ENCODE measurements around the gene EIF3D.

EIF3D gene, protein sequence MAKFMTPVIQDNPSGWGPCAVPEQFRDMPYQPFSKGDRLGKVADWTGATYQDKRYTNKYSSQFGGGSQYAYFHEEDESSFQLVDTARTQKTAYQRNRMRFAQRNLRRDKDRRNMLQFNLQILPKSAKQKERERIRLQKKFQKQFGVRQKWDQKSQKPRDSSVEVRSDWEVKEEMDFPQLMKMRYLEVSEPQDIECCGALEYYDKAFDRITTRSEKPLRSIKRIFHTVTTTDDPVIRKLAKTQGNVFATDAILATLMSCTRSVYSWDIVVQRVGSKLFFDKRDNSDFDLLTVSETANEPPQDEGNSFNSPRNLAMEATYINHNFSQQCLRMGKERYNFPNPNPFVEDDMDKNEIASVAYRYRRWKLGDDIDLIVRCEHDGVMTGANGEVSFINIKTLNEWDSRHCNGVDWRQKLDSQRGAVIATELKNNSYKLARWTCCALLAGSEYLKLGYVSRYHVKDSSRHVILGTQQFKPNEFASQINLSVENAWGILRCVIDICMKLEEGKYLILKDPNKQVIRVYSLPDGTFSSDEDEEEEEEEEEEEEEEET

DNA sequence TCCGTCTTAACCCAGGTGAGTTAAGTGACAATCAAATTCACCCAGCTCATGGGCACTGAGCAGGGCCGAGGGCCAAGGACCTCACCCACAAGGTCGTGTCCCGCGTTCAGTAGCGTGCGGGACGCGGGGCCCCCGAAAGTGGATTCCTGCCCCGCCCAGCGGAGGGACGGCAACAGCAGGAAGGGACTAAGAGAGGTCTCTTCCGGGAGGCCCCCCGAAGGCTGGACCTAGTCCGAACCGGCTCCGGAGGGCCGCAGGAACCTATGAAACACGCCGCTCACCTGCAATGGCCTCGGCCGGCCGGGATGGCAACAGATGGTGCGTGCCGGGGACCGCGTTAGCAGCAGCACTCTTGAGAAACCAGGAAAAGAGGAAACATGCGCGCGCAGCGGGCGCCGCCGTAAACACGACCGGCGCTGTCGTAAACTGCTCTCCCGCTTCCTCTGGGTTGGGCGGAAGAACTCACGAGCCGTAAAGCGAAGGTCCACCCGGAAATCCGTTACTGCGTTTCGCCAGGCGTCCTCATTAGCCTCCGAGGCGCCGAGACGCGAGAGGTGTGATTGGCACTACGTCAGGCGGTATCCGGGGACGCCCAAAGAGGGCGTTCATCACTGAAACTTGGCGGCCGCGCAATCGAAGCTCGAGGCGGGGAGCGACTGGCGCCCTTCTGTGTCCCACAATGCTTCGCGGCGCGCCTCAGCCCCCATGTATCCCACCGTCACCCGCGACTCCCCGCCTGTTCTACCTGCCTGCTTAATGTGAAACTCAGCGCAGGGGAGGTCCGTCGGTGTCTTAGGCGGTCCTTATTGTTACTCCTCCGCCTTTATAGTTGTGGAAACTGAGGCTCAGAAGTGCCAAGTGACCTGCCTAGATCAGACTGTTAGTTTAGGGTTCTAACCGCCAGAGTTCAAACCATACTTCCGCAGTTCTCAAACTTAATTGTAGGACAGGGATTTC lies at the start of gene EIF3D:
TSS of gene EIF3D (minus strand) at position 372 of the 957 bp plus-strand sequence. CDS start 3,045 bp downstream, outside the sequence.
- DNase-seq (ENCODE audit: low read depth), result peak; percentile 100

DNA sequence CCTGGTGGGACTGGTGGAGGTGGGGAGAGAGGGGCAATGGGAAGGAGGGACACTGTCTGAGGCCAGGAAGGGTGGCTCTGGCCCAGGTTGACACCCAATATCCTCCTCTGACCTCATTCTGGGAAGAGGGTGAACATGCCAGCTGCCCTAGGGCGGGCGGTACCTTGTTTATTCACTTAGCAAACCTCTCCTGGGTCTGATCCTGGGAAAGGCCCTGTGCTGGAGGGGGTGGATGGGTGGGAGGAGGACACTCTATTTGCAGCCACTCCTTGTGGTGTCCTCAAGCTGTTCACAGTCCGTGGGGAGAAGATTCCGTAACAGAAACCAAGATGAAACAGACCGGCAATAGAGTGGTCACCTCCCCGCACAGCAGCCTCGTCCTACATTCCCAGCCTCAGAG lies 49.7 kb upstream of the EIF3D start:
- DNase-seq (ENCODE audit: low read depth), result no peak

DNA sequence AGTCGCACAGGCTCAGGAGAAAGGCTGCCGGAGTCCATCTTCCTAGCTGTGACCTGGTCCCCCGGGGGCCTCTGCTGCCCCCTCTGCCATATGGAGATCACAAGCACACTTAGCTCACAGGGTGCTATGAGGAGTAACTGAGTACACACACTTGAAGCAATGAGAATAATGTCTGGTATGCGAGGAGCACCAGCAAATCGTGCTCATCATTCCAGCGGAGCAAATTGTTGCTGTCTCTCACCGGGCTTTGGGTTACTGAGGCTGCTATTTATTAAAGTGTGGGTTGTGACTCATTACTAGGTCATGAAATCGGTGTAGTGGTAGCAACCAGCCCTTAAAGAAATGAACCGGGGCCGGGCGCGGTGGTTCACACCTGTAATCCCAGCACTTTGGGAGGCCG lies 48.1 kb upstream of the EIF3D start:
- peak; percentile 57 for DNase-seq (ENCODE audit: low read depth)

DNA sequence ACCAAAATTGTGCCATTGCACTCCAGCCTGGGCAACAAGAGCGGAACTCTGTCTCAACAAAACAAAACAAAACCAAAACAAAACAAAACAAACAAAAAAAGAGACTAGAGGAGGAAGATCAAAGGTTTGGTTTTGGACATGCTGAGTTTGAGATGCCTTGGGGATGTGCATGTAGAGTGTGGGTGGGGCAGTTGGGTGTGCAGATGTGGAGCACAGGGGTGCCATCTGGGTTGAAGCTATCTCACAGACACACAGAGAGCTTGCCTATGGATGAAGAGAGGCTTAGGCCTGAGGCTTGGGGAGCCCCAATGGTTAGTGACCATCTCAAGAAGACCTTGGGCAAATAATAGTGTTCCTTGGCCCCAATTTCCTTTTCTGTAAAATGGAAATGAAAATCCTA lies 45.8 kb upstream of the EIF3D start:
- DNase-seq (ENCODE audit: low read depth), result no peak

DNA sequence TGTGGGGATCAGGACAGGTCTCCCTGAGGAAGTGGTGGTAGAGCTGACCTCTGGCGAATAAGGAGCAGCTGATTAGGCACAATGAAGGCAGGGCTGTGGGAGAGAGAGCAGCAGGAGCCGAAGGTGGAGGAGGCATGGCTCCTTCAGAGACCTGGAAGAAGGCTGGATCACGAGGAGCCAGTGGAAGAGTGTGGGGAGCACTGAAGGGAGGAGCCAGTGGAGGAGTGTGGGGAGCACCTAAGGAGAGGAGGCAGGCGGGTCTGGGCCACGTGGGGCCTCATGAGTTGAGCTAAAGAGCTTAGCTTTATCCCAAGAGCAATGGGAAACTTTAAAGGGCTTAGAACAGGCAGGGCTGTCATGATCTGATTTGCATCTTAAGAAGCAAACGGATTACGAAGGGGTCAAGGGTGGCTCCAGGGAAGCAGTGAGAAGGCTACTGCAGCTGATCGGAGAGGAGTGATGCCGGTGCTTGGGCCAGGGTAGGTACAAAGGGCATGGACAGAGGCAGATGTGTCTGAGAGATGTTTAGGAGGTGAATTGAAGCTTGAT lies 44.9 kb upstream of the EIF3D start:
- no peak for DNase-seq (ENCODE audit: low read depth)

DNA sequence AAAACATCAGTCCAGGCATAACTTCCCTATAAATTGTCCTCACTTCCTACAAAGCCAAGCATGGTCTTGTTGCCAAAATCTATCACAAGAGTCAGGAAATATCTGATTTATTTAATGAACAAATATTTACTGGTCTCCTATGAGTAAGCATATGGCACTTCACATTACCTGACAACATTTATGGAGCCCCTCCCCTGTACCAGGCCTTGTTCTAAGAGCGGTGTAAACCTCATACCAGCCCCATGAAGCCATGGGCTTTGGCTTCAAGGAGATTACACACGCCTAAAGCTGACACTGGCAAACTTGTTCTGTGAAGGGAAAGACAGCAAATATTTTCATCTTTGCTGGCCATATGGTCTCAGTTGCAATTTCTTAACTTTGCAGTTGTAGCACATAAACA lies 43.0 kb upstream of the EIF3D start:
- DNase-seq (ENCODE audit: low read depth), result no peak

DNA sequence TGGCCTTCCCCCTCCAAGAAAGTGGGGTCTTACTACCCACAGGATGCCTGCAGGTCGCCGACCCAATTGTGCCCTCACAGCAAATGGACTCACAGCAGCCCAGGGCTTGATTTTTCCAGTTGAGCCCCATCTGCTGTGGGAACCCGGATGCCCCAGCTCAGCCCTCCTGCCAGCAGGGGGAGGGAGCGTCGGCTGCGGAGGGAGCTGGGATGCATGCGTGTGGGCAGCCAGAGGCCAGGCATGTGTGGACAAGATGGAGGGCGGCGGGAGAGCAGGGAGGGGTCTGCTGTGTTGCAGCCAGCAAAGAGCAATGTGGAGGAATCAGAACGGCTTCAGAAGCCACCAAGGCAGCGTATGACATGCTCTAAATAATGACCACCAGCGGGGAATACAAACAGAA lies 41.0 kb upstream of the EIF3D start:
- DNase-seq (ENCODE audit: low read depth), result peak; percentile 9

DNA sequence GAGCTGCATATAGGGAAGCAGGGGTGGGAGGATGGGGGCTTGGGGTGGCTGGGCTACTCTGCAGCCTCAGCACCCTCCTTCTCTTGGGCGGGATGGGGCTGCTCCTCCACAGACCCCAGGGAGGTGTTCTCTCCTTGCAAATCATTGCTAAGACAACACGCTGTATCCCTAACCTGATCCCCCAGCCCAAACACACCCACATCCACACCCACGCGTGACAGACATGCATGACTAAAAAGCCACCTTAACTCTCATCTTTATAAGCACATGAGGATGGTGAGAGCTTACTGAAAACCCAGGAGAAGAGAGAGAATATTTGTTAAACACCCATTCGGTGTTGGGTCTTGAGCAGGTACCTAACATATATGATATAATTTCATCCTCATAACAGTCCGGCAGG lies 39.9 kb upstream of the EIF3D start:
- no peak for DNase-seq (ENCODE audit: low read depth)

DNA sequence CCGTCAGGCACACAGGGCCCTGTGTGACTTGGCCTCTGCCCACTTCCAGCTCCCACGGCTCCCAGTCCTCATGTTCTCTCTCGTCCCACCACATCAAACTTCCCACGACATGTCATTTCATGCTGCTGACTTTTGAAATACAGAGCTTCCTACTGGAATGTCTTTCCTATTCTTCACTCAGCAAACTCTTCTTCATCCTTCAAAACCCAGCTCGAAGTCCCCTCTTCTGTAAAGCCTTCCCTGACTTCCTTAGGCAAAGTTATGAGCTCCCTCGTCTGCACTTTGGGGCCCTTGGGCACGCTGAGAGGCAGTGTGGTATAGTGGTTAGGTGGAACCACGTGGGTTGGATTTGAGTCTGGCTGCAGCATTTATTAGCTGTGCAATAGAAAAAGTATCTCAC lies 37.8 kb upstream of the EIF3D start:
- no peak for DNase-seq (ENCODE audit: low read depth)

DNA sequence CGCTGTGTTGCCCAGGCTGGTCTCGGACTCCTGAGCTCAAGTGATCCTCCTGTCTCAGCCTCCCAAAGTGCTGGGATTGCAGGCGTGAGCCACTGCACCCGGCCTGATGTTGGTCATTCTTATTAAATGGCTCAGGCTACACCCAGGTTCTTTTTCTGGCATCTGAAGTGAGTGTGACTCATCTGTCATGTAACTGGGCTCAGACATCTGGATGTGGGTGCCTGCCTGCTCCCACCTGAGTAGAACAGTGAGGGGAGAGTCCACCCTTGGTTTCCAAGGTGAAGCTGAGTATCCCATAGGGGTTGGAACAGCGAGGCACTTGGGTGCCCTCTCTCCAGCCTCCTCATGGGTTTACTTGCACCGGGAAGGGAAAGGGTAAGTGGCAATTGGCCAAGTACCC lies 36.7 kb upstream of the EIF3D start:
- no peak for DNase-seq (ENCODE audit: low read depth)

DNA sequence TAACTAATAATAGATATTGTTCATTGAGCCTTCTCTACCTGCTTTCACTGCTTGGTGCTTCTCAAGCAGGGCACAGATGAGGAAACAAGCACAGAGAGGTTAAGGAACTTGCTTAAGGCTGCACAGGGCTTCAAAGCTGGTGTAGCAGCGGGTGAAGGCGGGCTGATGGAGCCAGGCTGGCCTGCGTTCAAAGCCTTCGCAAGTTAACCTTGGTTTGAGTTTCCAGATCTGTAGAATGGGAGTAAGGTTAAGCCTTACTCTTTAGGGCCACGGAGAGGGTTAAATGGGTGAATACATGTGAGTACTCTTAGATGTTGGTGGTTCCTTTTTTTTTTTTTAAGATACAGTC lies 36.2 kb upstream of the EIF3D start:
- DNase-seq (ENCODE audit: low read depth), result no peak

DNA sequence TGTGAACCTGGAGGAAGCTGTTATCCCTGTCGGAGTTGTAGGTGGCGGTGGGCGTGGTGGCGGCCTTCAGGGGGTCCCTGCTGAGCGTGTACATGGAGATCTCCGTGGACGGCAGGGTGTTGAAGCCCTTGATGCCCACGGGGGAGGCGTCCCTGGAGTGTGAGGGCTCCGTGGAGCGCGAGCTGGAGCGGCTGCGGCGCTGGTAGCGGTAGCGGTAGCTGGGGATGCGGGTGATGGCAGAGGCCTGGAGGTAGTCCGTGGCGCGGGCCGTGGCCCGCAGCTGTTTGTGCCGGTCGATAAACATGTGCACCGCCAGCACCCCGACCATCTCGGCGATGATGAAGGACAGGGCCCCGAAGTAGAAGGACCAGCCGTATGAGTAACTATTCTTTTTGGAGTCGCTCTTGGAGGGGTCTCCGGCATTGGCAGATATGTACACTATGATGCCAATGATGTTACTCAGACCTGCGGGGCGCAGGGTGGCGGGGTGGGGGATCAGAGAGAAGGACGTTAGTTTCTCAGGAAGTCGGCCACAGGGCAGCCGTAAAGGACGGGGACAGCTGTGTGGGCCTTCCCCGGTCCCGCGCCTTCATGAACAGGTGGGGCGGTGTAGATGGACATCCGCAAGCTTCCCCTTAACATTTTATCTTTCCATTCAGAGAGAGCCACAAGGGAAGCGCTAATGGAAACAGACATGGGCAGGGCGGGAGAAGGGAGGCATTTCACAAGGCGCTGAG lies 35.6 kb upstream of the EIF3D start:
- DNase-seq (ENCODE audit: low read depth), result no peak

DNA sequence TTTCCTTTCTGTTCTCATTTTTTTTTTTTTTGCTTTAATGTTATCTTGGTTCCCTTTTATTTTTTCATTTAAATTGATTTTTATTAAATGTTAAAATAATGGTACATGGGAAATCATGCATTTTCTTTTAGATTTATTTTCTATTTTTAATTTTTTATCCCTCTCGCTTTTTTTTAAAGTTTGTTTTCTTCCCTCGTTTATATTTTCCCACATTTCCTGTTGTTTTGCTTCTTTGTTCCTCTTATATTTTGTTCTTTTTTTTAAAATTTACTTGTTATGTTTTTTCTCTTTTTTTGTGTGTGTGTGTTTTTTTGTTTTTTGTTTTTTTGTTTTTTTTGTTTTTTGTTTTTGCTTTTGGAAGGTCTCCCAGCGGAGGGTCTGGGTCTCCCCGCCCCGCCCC lies 34.9 kb upstream of the EIF3D start:
- DNase-seq (ENCODE audit: low read depth), result no peak

DNA sequence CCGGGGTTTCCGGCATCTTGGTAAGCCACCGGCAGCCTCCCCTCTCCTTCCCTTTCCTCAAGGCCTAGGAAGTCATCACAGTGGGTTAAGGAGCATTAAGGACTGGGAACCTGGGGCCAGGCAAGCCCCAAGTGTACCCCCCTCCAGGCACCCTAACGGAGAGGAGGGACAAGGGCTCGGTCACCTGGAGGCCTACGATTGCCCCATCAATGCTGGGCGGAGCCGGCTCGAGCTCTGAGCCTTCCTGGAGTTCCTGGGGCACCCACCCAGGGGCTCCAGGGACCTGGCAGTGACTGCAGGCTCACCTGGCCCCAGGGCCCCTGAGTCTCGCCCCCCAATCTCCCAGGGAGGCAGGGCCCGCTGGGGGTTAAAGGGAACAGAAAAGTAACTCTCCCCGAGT lies 34.5 kb upstream of the EIF3D start:
- DNase-seq (ENCODE audit: low read depth), result no peak

DNA sequence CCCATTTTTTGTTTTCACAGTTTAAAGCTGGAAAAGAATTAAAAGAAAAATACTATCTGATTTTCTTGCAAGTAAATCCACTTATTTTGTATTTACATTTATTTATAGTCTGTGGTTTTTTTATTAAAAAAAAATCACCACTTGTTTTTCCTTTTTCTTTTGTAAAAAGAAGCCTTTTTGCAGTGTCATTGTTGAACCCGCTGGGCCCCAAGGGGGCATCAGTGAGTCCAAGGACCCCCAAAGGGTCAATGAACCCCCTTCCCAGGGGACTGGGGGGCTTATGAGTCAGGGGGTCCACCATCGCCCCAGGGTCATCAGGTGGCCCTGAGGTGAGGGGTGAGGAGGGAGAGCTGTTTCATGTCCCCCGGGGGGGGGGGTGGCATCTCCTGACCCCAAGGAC lies 34.0 kb upstream of the EIF3D start:
- DNase-seq (ENCODE audit: low read depth), result no peak

DNA sequence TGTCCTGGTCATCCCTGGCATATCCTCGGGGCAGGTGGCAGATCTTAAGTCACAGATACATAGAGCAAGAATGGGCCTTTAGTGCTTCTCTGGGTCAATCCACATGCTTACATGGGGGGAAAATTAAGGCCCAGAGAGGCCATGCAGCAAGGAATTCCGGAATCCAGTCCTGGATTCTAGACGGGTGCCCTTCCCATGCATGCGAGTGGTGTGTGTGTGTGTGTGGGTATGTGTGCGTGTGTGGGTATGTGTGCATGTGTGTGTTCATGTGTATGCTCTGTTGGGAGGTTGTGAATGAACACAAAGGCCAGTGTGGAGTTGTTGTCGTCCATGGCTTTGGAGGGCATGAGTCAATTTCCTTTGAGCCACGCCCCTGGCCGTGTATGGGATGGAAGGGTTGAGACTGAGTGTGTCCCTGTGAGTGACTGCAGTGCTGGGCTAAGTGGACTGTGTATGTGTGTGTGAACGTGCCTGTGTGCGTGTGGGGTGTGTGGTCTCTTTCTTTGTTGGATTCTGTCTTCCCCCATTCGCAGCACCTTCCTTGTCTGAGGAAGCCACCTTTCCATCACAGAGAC lies 33.4 kb upstream of the EIF3D start:
- DNase-seq (ENCODE audit: low read depth), result no peak

DNA sequence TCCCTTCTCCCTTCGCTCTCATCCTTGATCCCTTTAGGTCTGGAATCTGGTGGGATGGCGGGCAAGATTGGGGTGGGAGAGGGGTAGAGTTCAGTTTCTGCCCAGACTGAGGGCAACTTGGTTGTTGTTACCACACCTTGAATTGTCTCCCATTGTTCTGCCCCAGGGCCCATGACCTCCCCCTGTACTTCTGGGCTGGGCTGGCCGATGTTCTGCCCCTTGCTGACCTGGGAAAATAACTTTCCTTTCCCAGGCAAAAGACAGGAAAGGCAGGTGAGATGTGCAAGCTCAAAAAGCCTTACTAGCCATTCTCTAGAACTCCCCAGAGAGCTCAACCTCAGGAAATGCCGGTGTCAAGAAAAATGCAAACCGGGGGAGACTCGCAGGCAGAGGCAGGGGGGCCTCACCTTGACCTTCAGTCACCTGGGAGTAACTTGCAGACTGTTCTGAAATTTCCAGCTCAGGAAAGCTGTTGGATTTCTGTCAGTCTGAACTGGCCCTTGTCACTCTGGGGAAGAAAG lies 32.4 kb upstream of the EIF3D start:
- DNase-seq (ENCODE audit: low read depth), result no peak

DNA sequence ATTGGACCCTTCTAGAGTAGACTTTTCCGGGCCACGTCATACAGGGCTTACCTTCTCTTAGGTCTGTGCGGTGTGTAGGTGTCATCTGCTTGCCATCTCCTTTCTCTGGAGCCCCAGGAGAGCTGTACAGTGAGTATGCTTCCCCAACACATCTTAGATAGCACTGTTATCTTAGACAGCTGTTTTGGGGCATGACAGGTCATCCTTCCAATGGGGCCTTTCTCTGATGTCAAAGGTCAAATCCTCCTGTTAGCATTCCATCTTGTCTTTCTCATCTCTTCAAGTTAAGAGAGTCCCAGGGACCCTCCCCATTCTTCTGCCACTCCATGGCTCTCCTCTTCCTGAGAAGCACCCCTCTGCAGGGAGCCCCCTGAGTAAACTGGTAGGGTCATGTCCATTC lies 31.0 kb upstream of the EIF3D start:
- DNase-seq (ENCODE audit: low read depth), result no peak

DNA sequence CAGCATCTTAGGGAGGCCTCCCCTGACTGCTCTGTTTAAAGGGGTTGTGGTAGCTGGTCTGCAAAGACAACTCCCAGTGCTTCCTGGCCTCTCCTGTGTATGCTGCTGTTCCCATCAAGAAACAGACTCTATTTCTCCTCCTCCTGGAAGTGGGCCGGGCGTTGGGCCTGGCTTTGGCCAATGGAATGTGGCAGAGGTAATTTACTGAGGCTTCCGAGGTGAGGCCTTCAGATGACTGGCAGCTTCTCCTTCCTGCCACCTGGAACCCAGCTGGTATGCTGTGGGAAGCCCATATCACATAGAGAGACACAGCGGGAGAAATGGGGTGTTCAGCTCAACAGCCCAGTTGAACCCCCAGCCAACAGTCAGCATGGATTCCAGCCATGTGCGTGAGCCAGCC lies 25.1 kb upstream of the EIF3D start:
- no peak for DNase-seq (ENCODE audit: low read depth)

DNA sequence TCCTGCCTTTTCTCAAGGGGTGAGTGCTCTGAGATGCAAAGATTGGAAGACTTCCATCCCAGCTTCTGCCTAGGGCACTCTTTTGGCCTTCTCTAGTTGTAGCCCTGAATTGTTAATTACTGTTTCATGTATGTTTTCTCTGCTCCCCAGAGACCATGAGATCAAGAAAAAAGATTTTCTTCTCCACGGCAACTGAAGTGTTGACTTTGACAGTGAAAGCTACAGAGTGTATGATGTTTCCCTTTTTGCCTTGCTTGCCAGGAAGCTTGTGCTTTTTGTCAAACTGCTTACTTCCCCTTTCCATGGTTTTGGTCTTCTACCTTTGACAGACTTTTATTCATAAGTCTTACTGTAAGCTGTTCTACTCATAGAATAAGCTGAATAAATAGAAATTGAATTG lies 23.3 kb upstream of the EIF3D start:
- DNase-seq (ENCODE audit: low read depth), result no peak
